ENCODE measurements around the gene BST2. TPM values are rescaled to one million over a fixed set of nuclear protein-coding genes. Genes with fewer than 3 reads are reported as not detected.

The BST2 gene, protein sequence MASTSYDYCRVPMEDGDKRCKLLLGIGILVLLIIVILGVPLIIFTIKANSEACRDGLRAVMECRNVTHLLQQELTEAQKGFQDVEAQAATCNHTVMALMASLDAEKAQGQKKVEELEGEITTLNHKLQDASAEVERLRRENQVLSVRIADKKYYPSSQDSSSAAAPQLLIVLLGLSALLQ
- total RNA-seq: 10 to 100 TPM; 14.1 to 83.0 (median 24.7) TPM

DNA sequence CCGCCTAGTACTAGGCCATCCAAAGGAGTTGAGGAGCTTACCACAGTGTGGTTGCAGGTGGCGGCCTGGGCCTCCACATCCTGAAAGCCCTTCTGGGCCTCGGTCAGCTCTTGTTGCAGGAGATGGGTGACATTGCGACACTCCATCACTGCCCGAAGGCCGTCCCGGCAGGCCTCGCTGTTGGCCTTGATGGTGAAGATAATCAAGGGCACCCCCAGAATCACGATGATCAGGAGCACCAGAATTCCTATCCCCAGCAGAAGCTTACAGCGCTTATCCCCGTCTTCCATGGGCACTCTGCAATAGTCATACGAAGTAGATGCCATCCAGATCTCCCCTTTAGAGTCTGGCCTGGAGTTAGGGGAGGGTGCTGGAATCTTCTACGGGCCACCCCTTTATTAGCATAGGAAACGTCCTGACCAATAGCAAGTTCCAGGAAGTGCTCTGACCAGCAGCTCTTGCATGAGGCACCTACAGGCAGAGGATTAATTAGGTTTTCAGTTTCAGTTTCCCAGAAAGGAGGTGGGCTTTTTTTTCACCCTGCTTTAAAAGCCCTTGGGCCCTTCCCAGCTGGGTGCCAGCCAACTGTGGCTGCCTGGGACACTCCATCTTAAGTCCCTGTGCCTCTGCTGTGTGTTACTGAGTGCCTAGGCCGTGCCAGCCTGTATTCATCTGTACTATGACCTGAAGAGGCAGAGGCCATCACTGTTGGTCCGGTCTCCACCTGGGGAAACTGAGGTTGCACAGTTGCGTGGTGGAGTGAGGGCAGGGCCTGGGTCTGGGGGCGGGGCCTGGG, at the start of gene BST2:
Gene BST2 (minus strand): TSS at position 381 of the 796 bp plus-strand sequence. CDS start 55 bp downstream, at position 326.
- peaks cover 0 to 13% of the 10 kb centered on the region in 2 donors for H3K4me1 ChIP-seq
- intact Hi-C loops (cut with DNase I): no loop called here
- H3K27me3 ChIP-seq: no peaks in the 10 kb centered on the region
- peak; percentile 16 to 36 for DNase-seq
- peak within 1 kb of the TSS in 1 of 3 donors; percentile 24 for H3K4me3 ChIP-seq (replicated peaks in 1 of 3)
- no peaks in the 10 kb centered on the region for H3K9me3 ChIP-seq
- 54 to 73% methylated on average over 11 to 15 of the region's 18 CpGs for WGBS, 2 donors
- peak in 1 of 2 donors; percentile 48 for TF ChIP-seq POLR2A (IDR thresholded peaks at IDR 0.05)
- TF ChIP-seq, protein P1, sequence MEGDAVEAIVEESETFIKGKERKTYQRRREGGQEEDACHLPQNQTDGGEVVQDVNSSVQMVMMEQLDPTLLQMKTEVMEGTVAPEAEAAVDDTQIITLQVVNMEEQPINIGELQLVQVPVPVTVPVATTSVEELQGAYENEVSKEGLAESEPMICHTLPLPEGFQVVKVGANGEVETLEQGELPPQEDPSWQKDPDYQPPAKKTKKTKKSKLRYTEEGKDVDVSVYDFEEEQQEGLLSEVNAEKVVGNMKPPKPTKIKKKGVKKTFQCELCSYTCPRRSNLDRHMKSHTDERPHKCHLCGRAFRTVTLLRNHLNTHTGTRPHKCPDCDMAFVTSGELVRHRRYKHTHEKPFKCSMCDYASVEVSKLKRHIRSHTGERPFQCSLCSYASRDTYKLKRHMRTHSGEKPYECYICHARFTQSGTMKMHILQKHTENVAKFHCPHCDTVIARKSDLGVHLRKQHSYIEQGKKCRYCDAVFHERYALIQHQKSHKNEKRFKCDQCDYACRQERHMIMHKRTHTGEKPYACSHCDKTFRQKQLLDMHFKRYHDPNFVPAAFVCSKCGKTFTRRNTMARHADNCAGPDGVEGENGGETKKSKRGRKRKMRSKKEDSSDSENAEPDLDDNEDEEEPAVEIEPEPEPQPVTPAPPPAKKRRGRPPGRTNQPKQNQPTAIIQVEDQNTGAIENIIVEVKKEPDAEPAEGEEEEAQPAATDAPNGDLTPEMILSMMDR (IDR thresholded peaks at IDR 0.05): no peak
- H3K27ac ChIP-seq: peak within 1 kb of the TSS; percentile 51 to 83 (median 74)
- no peaks in the 10 kb centered on the region for H3K36me3 ChIP-seq

DNA sequence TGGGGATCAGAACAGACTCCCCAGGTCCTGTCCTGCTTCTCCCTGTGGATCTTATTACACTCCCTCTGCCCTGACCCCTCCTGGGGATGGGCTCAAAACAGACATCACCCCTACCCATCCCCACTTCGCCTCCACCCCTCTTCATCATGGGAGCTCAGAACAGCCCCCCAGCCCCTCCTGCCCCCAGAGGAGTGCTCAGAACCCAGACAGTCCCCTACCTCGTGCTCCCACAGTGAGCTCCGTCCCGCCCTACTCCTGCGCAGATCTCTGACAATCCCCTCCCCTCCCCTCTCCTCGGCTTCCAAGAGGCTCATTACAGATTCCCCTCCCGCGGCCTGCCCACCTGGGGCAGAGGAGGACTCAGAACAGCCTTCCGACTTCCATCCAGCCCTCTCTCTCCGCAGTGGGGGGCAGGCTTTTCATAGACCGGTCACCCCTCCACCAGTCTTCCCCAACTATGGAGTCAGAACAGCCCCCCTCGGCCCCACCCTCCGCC, 49.2 kb upstream of the BST2 start:
- intact Hi-C loops (cut with DNase I): loop anchor here (5.0 kb wide), 1 partner anchor 118 kb away; no protein-coding TSS in a partner anchor
- Histone ChIP-seq H3K36me3 (no peaks in the 10 kb centered on the region), H3K4me3 (replicated peaks in 1 of 3) (no peak overlapping the region), H3K9me3 (no peaks in the 10 kb centered on the region), H3K27me3 (peaks cover 11% of the 10 kb centered on the region), H3K27ac (no peak overlapping the region), H3K4me1 (peaks cover 0 to 11% of the 10 kb centered on the region in 2 donors)
- DNase-seq: no peak
- no peak for TF ChIP-seq POLR2A (IDR thresholded peaks at IDR 0.05)
- TF ChIP-seq, protein P1 (IDR thresholded peaks at IDR 0.05): no peak
- WGBS, 2 donors: 4 to 15% methylated on average over 13 of the region's 13 CpGs

DNA sequence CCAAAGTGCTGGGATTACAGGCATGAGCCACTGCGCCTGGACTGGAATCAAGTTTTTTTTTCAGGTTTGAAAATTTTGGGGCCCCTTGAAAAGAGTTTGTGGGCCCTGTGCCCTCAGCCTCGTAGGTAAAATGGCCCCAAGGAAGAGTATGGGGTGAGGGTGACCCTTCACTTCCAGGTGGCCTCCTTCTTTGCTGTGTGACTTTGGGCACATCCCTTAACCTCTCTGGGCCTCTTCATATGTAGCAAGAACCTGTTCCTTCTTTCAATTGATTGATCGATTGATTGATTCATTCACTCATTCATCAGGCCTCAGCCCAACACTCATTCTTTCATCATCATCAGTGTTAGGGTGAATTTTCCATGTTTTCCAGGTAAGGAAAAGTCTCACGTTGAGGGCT, 46.4 kb upstream of the BST2 start:
- 85 to 91% methylated on average over 4 of the region's 4 CpGs for WGBS, 2 donors
- Histone ChIP-seq H3K4me3 (replicated peaks in 1 of 3) (no peak overlapping the region), H3K4me1 (peaks cover 6 to 19% of the 10 kb centered on the region in 2 donors), H3K36me3 (no peaks in the 10 kb centered on the region), H3K9me3 (no peaks in the 10 kb centered on the region), H3K27ac (no peak overlapping the region), H3K27me3 (peaks cover 11% of the 10 kb centered on the region)
- no peak for DNase-seq
- intact Hi-C loops (cut with DNase I): loop anchor here (5.0 kb wide), 1 partner anchor 120 kb away; no protein-coding TSS in a partner anchor
- TF ChIP-seq, protein P1 (IDR thresholded peaks at IDR 0.05): no peak
- no peak for TF ChIP-seq POLR2A (IDR thresholded peaks at IDR 0.05)

DNA sequence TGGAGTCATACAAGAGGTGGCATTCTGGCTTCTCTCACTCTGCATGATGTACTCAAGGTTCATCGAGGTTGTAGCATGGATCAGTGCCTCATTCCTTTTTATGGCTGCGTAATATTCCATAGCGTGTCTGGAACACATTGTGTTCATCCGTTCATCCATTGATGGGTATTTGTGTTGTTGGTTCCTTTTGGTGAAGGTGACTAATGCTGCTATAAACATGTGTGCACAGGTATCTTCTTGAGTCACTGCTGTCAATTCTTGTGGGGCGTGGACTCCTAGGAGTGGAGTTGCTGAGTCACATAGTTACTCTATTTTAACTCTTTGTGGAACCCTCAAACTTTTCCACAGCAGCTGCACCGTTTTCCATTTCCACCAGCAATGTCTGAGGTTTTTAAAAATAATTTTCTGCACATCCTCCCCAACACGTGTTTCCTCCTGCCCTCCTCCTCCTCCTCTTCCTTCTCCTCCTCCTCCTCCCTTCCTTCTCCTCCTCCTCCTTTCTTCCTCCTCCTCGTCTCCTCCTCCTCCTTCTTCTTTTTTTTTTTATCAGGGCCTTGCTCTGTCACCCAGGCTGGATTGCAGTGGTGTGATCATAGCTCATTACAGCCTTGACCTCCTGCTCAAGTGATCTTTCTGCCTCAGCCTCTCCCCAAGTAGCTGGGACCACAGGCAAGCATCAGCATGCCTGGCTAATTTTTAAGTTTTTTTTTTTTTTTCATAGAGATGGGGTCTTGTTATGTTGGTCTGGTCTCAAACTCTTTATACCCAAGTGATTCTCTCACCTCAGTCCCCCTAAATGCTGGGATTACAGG, 45.0 kb upstream of the BST2 start:
- Histone ChIP-seq H3K27ac (no peak overlapping the region), H3K9me3 (no peaks in the 10 kb centered on the region), H3K27me3 (peaks cover 10% of the 10 kb centered on the region), H3K4me3 (replicated peaks in 1 of 3) (no peak overlapping the region), H3K4me1 (peaks cover 6 to 13% of the 10 kb centered on the region in 2 donors), H3K36me3 (no peaks in the 10 kb centered on the region)
- DNase-seq: no peak
- intact Hi-C loops (cut with DNase I): loop anchor here (5.0 kb wide), 1 partner anchor 122 kb away; no protein-coding TSS in a partner anchor
- TF ChIP-seq POLR2A (IDR thresholded peaks at IDR 0.05): no peak
- WGBS, 2 donors: 69 to 70% methylated on average over 8 of the region's 8 CpGs
